ENCODE data around the gene AMPD3. TPM values are rescaled to one million over a fixed set of nuclear protein-coding genes. Genes with fewer than 3 reads are reported as not detected.

The AMPD3 gene
- polyA plus RNA-seq, 1 experiment = 19.6 TPM

- ChIA-PET CTCF (interaction anchor here (1.2 kb wide), 1 partner anchor 233 kb away, joined by 3 read pairs; no protein-coding TSS in a partner anchor), POLR2A (no interaction called here)
- DNase-seq (ENCODE audit: low read depth, low spot score) = no peak
- no peak for TF ChIP-seq CTCF (IDR thresholded peaks at IDR 0.05; ENCODE audit: low read depth, low read length)
- H3K27ac ChIP-seq (ENCODE audit: low read depth, low read length) = no peak overlapping the region
- no peaks in the 10 kb centered on the region for H3K27me3 ChIP-seq (ENCODE audit: control insufficient read depth, insufficient read depth, low read length)
- H3K4me3 ChIP-seq (ENCODE audit: low read depth, low read length) = no peak overlapping the region
- H3K9me3 ChIP-seq (ENCODE audit: control insufficient read depth, insufficient read depth, low read length) = no peaks in the 10 kb centered on the region
These were observed 48.9 kb downstream of the AMPD3 start for GRCh38 chr11:10503777-10504480.

GRCh38 chr11:10504490-10504889 lies 49.4 kb downstream of the AMPD3 start:
- no peak for DNase-seq (ENCODE audit: low read depth, low spot score)
- Histone ChIP-seq H3K27me3 (ENCODE audit: control insufficient read depth, insufficient read depth, low read length) (no peaks in the 10 kb centered on the region), H3K27ac (ENCODE audit: low read depth, low read length) (no peak overlapping the region), H3K9me3 (ENCODE audit: control insufficient read depth, insufficient read depth, low read length) (no peaks in the 10 kb centered on the region), H3K4me3 (ENCODE audit: low read depth, low read length) (no peak overlapping the region)
- CTCF ChIA-PET = no interaction called here
- POLR2A ChIA-PET = no interaction called here
- TF ChIP-seq CTCF (IDR thresholded peaks at IDR 0.05; ENCODE audit: low read depth, low read length) = no peak

DNA sequence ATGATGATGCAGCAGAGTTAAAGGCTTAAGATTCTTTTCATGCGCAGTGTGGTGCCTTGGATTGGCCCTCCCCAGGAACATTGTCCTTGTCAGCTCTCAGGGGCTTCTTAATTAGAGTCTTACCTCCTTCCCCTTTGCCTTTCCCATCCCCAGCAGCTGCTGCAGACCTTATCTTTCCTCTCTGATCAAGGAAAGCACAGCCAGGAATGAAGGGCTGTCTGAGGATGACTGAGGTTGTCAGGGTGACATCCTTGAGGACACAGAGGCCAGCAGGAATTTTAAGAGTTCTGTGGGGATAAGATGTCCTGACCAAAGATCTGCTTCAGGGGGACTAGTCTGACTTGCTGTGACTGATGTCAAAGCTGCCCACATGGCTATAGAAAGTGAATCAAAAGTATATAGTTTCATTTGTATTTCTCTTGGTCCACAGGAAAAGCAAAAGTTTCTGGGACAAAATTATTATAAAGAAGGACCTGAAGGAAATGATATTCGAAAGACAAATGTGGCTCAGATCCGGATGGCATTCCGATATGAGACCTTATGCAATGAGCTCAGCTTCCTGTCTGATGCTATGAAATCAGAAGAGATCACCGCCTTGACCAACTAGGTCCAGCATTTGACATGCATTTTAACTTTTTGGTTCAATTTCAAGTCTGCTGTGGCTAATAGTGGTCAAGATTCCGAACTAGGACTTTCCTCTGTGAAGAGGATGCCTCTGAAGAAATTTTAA lies 50.4 kb downstream of the AMPD3 start:
- Histone ChIP-seq H3K27ac (ENCODE audit: low read depth, low read length) (no peak overlapping the region), H3K27me3 (ENCODE audit: control insufficient read depth, insufficient read depth, low read length) (no peaks in the 10 kb centered on the region), H3K9me3 (ENCODE audit: control insufficient read depth, insufficient read depth, low read length) (no peaks in the 10 kb centered on the region), H3K4me3 (ENCODE audit: low read depth, low read length) (no peak overlapping the region)
- no peak for DNase-seq (ENCODE audit: low read depth, low spot score)
- ChIA-PET POLR2A (no interaction called here), CTCF (interaction anchor here (1.4 kb wide), 1 partner anchor 99 kb away, joined by 4 read pairs; no protein-coding TSS in a partner anchor)
- TF ChIP-seq CTCF (IDR thresholded peaks at IDR 0.05; ENCODE audit: low read depth, low read length) = no peak

DNA sequence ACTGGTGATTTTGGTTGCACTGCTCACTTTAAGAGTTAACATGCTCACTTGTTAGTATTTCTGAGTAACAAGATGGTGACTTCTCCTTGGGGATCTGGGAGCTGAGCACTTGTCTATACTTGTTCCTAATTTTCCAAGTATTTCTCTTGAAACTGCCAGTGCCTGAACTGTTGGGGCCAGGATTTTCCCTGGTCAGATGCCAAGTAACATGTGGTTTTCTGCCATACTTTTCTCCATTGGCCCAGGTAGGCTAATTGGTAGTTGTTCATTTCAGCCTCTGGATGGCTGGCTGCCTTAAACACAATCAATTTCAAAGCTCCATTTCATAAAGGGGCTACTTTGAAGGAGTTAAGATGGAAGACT lies 50.9 kb downstream of the AMPD3 start:
- Histone ChIP-seq H3K9me3 (ENCODE audit: control insufficient read depth, insufficient read depth, low read length) (no peaks in the 10 kb centered on the region), H3K27ac (ENCODE audit: low read depth, low read length) (no peak overlapping the region), H3K4me3 (ENCODE audit: low read depth, low read length) (no peak overlapping the region), H3K27me3 (ENCODE audit: control insufficient read depth, insufficient read depth, low read length) (no peaks in the 10 kb centered on the region)
- CTCF ChIA-PET = interaction anchor here (1.4 kb wide), 1 partner anchor 100 kb away, joined by 4 read pairs; no protein-coding TSS in a partner anchor
- no peak for DNase-seq (ENCODE audit: low read depth, low spot score)
- no peak for TF ChIP-seq CTCF (IDR thresholded peaks at IDR 0.05; ENCODE audit: low read depth, low read length)
- POLR2A ChIA-PET = no interaction called here

- TF ChIP-seq CTCF (IDR thresholded peaks at IDR 0.05; ENCODE audit: low read depth, low read length) = no peak
- Histone ChIP-seq H3K27me3 (ENCODE audit: control insufficient read depth, insufficient read depth, low read length) (no peaks in the 10 kb centered on the region), H3K9me3 (ENCODE audit: control insufficient read depth, insufficient read depth, low read length) (no peaks in the 10 kb centered on the region), H3K27ac (ENCODE audit: low read depth, low read length) (no peak overlapping the region), H3K4me3 (ENCODE audit: low read depth, low read length) (no peak overlapping the region)
- DNase-seq (ENCODE audit: low read depth, low spot score) = no peak
- CTCF ChIA-PET = interaction anchor here (1.3 to 1.4 kb wide), 2 partner anchors 143 to 224 kb away, joined by 3 read pairs; no protein-coding TSS in a partner anchor
- POLR2A ChIA-PET = interaction anchor here (0.6 kb wide), 1 partner anchor 14 kb away, joined by 4 read pairs; no protein-coding TSS in a partner anchor
These were observed 56.1 kb downstream of the AMPD3 start for GRCh38 chr11:10511181-10511621.

Measured in AG04450 (cell line).